ENCODE measurements around the gene PRR12. TPM values are rescaled to one million over a fixed set of nuclear protein-coding genes. Genes with fewer than 3 reads are reported as not detected.
"Not testable (repeated sequence)": the region's sequence is repeated elsewhere in the genome, so short reads cannot be mapped to it uniquely, and the experiment has no call there.

PRR12 gene
- total RNA-seq, 1 experiment from 2014 or later, result 8.7 TPM

DNA sequence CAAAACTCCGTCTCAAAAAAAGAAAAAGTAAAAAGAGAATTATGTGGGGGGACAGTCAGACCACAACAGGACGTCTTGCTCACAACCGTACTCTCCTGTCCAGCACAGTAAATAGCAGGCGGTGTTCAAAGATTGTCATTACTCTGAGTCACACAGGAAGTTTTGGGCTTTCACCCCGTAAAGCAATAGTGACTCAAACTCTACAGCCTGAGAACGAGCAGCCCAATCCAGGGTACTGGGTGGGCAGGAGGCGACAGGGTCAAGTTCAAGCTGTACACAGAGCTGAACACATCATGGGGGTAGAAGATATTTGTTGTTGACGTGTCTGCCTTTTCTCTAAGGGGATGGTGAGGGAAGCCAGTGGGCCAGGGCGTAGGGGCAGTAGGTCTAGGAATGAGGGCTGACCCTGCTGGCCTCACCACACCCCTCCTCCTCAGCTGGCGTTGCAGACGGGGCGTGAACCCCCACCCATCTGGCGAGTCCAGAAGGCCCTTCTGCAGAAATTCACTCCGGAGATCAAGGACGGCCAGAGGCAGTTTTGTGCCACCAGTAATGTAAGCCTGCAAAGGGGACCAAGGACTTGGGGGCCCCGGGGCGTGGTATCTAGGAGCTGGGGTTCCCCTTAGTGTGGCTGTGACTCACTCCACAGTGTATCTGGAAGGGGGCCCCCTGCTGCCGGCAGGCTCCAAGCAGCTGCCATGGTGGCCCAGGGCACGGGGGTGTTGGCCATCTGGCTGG lies 23.3 kb downstream of the PRR12 start:
- Histone ChIP-seq H3K4me3 (ENCODE audit: low read length) (no peak overlapping the region), H3K4me2 (ENCODE audit: low read depth, low read length, poor library complexity, severe bottlenecking) (no peak overlapping the region), H3K9ac (ENCODE audit: low read length) (no peak overlapping the region), H3K79me2 (ENCODE audit: low read length) (peaks cover 44% of the 10 kb centered on the region), H3K4me1 (ENCODE audit: low read length) (no peaks in the 10 kb centered on the region), H3K9me3 (ENCODE audit: low read length) (no peaks in the 10 kb centered on the region), H4K20me1 (ENCODE audit: insufficient read depth, low read depth, low read length) (peaks cover 20% of the 10 kb centered on the region), H3K36me3 (ENCODE audit: insufficient read depth, low read length) (peaks cover 36% of the 10 kb centered on the region; the same call in 1 of the 2 replicates), H3K9me2 (replicated peaks; ENCODE audit: insufficient read depth, low read length) (no peaks in the 10 kb centered on the region), H2AFZ (ENCODE audit: low read length) (no peak overlapping the region), H3K27me3 (ENCODE audit: low read length) (no peaks in the 10 kb centered on the region), H3K27ac (ENCODE audit: low read length) (no peak overlapping the region)
- no peak for DNase-seq

DNA sequence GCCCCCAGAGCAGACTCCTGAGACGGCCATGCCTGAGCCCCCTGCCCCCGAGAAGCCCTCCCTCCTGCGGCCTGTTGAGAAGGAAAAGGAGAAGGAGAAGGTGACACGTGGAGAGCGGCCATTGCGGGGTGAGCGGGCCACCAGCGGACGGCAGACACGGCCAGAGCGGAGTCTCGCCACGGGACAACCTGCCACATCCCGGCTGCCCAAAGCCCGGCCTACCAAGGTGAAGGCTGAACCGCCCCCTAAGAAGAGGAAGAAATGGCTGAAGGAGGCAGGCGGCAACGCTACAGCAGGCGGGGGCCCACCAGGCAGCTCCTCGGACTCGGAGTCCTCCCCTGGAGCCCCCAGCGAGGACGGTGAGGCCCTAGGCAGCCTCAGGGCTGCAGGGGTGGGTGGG lies 24.9 kb downstream of the PRR12 start:
- Histone ChIP-seq H2AFZ (ENCODE audit: low read length) (no peak overlapping the region), H3K9ac (ENCODE audit: low read length) (no peak overlapping the region), H3K4me1 (ENCODE audit: low read length) (no peaks in the 10 kb centered on the region), H3K4me3 (ENCODE audit: low read length) (no peak overlapping the region), H3K79me2 (ENCODE audit: low read length) (peaks cover 35% of the 10 kb centered on the region), H3K27ac (ENCODE audit: low read length) (no peak overlapping the region), H4K20me1 (ENCODE audit: insufficient read depth, low read depth, low read length) (peaks cover 28% of the 10 kb centered on the region), H3K27me3 (ENCODE audit: low read length) (no peaks in the 10 kb centered on the region), H3K9me2 (replicated peaks; ENCODE audit: insufficient read depth, low read length) (no peaks in the 10 kb centered on the region), H3K9me3 (ENCODE audit: low read length) (no peaks in the 10 kb centered on the region), H3K36me3 (ENCODE audit: insufficient read depth, low read length) (peaks cover 34% of the 10 kb centered on the region; the same call in 1 of the 2 replicates), H3K4me2 (ENCODE audit: low read depth, low read length, poor library complexity, severe bottlenecking) (no peak overlapping the region)
- no peak for DNase-seq

DNA sequence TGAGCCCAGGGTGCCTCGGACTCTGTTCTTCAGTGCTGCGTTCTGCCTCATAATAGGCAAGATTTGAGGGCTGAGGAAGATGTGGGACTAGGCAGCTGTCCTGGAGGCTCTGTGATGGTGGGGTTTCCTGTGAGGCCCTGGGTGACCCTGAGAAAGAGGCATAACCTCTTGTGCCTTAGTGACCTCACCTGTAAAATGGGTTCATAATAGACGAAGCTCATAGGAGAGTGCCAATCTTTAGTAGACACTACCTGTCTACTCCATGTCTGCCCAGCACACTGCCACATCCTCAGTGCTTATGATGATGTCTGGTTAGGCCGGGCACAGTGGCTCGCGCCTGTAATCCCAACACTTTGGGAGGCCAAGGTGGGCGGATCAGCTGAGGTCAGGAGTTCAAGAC lies 25.6 kb downstream of the PRR12 start:
- no peaks in the 10 kb centered on the region for H3K27me3 ChIP-seq (ENCODE audit: low read length)
- no peaks in the 10 kb centered on the region for H3K9me3 ChIP-seq (ENCODE audit: low read length)
- H3K9ac ChIP-seq (ENCODE audit: low read length), result no peak overlapping the region
- peaks cover 33% of the 10 kb centered on the region for H3K36me3 ChIP-seq (ENCODE audit: insufficient read depth, low read length)
- peaks cover 30% of the 10 kb centered on the region for H3K79me2 ChIP-seq (ENCODE audit: low read length)
- H3K4me1 ChIP-seq (ENCODE audit: low read length), result no peaks in the 10 kb centered on the region
- peaks cover 26% of the 10 kb centered on the region for H4K20me1 ChIP-seq (ENCODE audit: insufficient read depth, low read depth, low read length)
- DNase-seq, result no peak
- no peak overlapping the region for H3K4me3 ChIP-seq (ENCODE audit: low read length)
- no peak overlapping the region for H3K27ac ChIP-seq (ENCODE audit: low read length)
- no peak overlapping the region for H2AFZ ChIP-seq (ENCODE audit: low read length)
- H3K9me2 ChIP-seq (replicated peaks; ENCODE audit: insufficient read depth, low read length), result no peaks in the 10 kb centered on the region
- no peak overlapping the region for H3K4me2 ChIP-seq (ENCODE audit: low read depth, low read length, poor library complexity, severe bottlenecking)

DNA sequence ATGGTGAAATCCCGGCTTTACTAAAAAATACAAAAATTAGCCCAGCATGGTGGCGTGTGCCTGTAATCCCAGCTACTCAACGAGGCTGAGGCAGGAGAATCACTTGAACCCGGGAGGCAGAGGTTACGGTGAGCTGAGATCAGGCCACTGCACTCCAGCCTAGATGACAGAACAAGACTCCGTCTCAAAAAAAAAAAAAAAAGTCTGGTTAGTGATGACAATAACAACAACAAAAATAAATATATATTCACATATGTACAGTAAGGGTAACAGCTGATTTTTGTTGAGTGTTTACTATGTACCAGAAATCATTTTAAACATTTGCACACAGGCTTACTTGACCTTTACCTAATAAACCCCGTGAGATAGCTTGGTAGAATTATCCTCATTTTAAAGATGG lies 26.0 kb downstream of the PRR12 start:
- Histone ChIP-seq H3K9me3 (ENCODE audit: low read length) (no peaks in the 10 kb centered on the region), H3K4me1 (ENCODE audit: low read length) (no peaks in the 10 kb centered on the region), H4K20me1 (ENCODE audit: insufficient read depth, low read depth, low read length) (peaks cover 30% of the 10 kb centered on the region), H3K4me3 (ENCODE audit: low read length) (no peak overlapping the region), H3K27ac (ENCODE audit: low read length) (no peak overlapping the region), H3K4me2 (ENCODE audit: low read depth, low read length, poor library complexity, severe bottlenecking) (no peak overlapping the region), H2AFZ (ENCODE audit: low read length) (no peak overlapping the region), H3K9ac (ENCODE audit: low read length) (no peak overlapping the region), H3K27me3 (ENCODE audit: low read length) (no peaks in the 10 kb centered on the region), H3K36me3 (ENCODE audit: insufficient read depth, low read length) (peaks cover 37% of the 10 kb centered on the region), H3K79me2 (ENCODE audit: low read length) (peaks cover 32% of the 10 kb centered on the region), H3K9me2 (replicated peaks; ENCODE audit: insufficient read depth, low read length) (no peaks in the 10 kb centered on the region)
- DNase-seq, result no peak

DNA sequence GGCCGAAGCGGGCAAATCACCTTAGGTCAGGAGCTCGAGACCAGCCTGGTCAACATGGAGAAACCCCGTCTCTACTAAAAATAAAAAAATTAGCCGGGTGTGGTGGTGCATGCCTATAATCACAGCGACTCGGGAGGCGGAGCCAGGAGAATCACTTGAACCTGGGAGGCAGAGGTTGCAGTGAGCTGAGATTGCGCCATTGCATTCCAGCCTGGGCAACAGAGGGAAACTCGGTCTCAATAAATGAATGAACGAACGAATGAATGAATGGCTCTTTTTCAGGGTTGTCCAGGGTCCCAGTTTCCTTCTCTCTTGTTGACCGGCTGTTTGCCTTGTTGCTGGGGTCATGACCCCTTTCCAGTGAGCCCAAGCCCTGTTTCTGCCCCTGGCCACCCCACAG lies 26.9 kb downstream of the PRR12 start:
- H3K36me3 ChIP-seq (ENCODE audit: insufficient read depth, low read length), result peaks cover 39% of the 10 kb centered on the region
- peaks cover 35% of the 10 kb centered on the region for H4K20me1 ChIP-seq (ENCODE audit: insufficient read depth, low read depth, low read length)

DNA sequence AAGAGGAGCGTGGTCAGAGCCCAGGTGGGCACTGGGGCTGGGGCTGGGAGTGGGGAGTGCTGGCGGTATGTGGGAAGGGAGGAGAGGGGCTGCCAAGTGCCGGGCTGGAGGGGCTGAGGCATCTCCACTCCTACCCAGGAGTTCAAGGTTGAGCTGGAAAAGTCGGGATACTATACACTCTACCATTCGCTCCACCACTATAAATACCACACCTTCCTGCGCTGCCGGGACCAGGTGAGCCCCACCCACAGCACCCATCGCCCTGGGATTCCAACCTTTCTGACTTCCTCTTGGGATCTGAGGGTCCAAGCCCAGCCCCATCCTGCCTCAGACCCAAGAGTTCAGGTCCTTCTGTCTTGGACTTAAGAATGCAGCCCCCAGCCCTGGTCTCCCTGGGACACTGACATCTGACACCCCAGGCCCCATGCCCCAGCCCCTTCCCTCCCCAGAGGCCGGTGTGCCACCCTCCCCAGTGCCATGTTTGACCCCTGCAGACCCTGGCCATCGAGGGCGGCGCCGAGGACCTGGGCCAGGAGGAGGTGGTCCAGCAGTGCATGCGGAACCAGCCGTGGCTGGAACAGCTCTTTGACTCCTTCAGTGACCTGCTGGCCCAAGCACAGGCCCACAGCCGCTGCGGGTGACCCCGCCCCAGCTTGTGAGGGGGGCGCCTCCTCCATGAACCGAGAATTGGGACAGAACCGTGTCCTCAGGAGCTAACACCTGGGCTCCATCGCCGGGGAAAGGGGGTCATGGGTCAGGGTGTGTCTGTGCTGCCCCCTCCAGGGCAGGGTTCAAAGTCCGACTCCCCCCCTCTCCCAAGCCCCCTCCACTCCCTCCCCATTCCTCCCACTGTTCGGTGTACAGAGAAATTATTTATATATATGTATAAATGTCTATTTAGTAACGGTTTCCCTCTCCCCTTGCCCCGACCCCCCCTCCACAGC lies 34.3 kb downstream of the PRR12 start:
- no peaks in the 10 kb centered on the region for H3K9me3 ChIP-seq (ENCODE audit: low read length)
- no peak for DNase-seq
- H3K9me2 ChIP-seq (replicated peaks; ENCODE audit: insufficient read depth, low read length), result no peaks in the 10 kb centered on the region
- no peaks in the 10 kb centered on the region for H3K4me1 ChIP-seq (ENCODE audit: low read length)
- no peak overlapping the region for H3K4me3 ChIP-seq (ENCODE audit: low read length)
- peaks cover 41% of the 10 kb centered on the region for H3K36me3 ChIP-seq (ENCODE audit: insufficient read depth, low read length)
- H4K20me1 ChIP-seq (ENCODE audit: insufficient read depth, low read depth, low read length), result peaks cover 33% of the 10 kb centered on the region
- H3K27ac ChIP-seq (ENCODE audit: low read length), result no peak overlapping the region
- no peak overlapping the region for H3K4me2 ChIP-seq (ENCODE audit: low read depth, low read length, poor library complexity, severe bottlenecking)
- H3K27me3 ChIP-seq (ENCODE audit: low read length), result no peaks in the 10 kb centered on the region
- no peak overlapping the region for H2AFZ ChIP-seq (ENCODE audit: low read length)
- H3K9ac ChIP-seq (ENCODE audit: low read length), result no peak overlapping the region
- H3K79me2 ChIP-seq (ENCODE audit: low read length), result 0 out of 2 replicates have a peak, but pooled peaks cover 5% of the 10 kb centered on the region

More for the DNA sequence above, 26.9 kb downstream of the PRR12 start:
- H3K9ac ChIP-seq (ENCODE audit: low read length); H3K27me3 ChIP-seq (ENCODE audit: low read length); H2AFZ ChIP-seq (ENCODE audit: low read length); H3K27ac ChIP-seq (ENCODE audit: low read length); H3K9me2 ChIP-seq (replicated peaks; ENCODE audit: insufficient read depth, low read length); H3K4me1 ChIP-seq (ENCODE audit: low read length); H3K9me3 ChIP-seq (ENCODE audit: low read length); H3K4me3 ChIP-seq (ENCODE audit: low read length); H3K4me2 ChIP-seq (ENCODE audit: low read depth, low read length, poor library complexity, severe bottlenecking); DNase-seq: not testable (repeated sequence)
- H3K79me2 ChIP-seq (ENCODE audit: low read length), result peaks cover 26% of the 10 kb centered on the region

DNA sequence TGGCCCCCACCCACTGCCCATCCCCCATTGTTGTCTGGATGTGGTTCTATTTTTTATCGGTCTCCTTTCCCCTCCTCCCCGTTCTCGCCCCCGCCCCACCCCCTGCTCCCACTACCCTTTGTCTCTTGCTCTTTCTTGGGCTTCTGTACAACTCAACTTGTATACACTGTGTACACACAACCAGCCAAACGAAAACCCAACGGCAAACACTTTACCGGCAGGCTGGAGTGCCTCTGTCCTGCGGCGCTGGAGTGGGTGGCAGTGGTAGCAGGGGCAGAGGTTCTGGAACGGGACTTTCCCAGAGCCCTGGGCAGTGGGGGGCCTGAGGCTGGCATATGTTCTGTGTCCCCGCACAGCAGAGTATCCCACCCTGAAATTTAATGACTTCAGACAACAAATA lies 35.2 kb downstream of the PRR12 start:
- H3K36me3 ChIP-seq (ENCODE audit: insufficient read depth, low read length), result peaks cover 40% of the 10 kb centered on the region

DNA sequence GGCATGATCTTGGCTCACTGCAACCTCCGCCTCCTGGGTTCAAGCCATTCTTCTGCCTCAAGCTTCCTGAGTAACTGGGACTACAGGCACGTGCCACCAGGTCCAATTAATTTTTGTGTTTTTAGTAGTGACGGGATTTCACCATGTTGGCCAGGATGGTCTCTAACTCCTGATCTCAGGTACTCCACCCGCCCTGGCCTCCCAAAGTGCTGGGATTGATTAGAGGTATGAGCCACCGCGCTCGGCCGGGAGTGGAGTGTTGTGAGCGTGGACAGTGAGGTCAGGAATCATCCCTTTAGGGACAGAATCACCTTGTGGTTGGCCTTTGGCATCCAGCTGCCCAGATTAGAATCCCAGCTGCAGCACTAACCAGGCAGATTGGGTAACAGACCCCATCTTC lies 38.7 kb downstream of the PRR12 start:
- H2AFZ ChIP-seq (ENCODE audit: low read length), result no peak overlapping the region
- no peaks in the 10 kb centered on the region for H3K9me3 ChIP-seq (ENCODE audit: low read length)
- H4K20me1 ChIP-seq (ENCODE audit: insufficient read depth, low read depth, low read length), result peaks cover 11% of the 10 kb centered on the region; the same call in 1 of the 2 replicates
- peaks cover 22% of the 10 kb centered on the region for H3K36me3 ChIP-seq (ENCODE audit: insufficient read depth, low read length)
- no peak overlapping the region for H3K4me2 ChIP-seq (ENCODE audit: low read depth, low read length, poor library complexity, severe bottlenecking)
- no peaks in the 10 kb centered on the region for H3K9me2 ChIP-seq (replicated peaks; ENCODE audit: insufficient read depth, low read length)
- H3K4me1 ChIP-seq (ENCODE audit: low read length), result no peaks in the 10 kb centered on the region
- no peak overlapping the region for H3K4me3 ChIP-seq (ENCODE audit: low read length)
- H3K9ac ChIP-seq (ENCODE audit: low read length), result no peak overlapping the region
- DNase-seq, result no peak
- H3K27ac ChIP-seq (ENCODE audit: low read length), result no peak overlapping the region
- H3K27me3 ChIP-seq (ENCODE audit: low read length), result no peaks in the 10 kb centered on the region
- no peaks in the 10 kb centered on the region for H3K79me2 ChIP-seq (ENCODE audit: low read length)

More for the DNA sequence above, 35.2 kb downstream of the PRR12 start:
- Histone ChIP-seq H3K27ac (ENCODE audit: low read length) (no peak overlapping the region), H3K4me3 (ENCODE audit: low read length) (no peak overlapping the region), H3K9ac (ENCODE audit: low read length) (no peak overlapping the region), H4K20me1 (ENCODE audit: insufficient read depth, low read depth, low read length) (peaks cover 29% of the 10 kb centered on the region), H3K27me3 (ENCODE audit: low read length) (no peaks in the 10 kb centered on the region), H3K4me1 (ENCODE audit: low read length) (no peaks in the 10 kb centered on the region), H3K9me3 (ENCODE audit: low read length) (no peaks in the 10 kb centered on the region), H2AFZ (ENCODE audit: low read length) (no peak overlapping the region), H3K79me2 (ENCODE audit: low read length) (0 out of 2 replicates have a peak, but pooled peaks cover 4% of the 10 kb centered on the region), H3K9me2 (replicated peaks; ENCODE audit: insufficient read depth, low read length) (no peaks in the 10 kb centered on the region), H3K4me2 (ENCODE audit: low read depth, low read length, poor library complexity, severe bottlenecking) (no peak overlapping the region)
- DNase-seq, result no peak

Measured in Karpas-422 (cell line).